MV-4-11 (cell line): ENCODE measurements around the gene PAFAH2.

Experiments used
- DNase-seq: peaks from one replicate; lab custom pipeline; 2025; lab: John Stamatoyannopoulos, UW

Gene PAFAH2

GRCh38 chr1:25929016-25929415 is 68.8 kb downstream of the PAFAH2 start:
- DNase-seq = no peak

- DNase-seq = peak; percentile 44
These were observed 70.2 kb downstream of the PAFAH2 start for GRCh38 chr1:25927521-25928265.

- DNase-seq = no peak
These were observed 70.9 kb downstream of the PAFAH2 start for GRCh38 chr1:25926731-25927496.

GRCh38 chr1:25924454-25924853 is 73.4 kb downstream of the PAFAH2 start:
- DNase-seq = peak; percentile 29

DNA sequence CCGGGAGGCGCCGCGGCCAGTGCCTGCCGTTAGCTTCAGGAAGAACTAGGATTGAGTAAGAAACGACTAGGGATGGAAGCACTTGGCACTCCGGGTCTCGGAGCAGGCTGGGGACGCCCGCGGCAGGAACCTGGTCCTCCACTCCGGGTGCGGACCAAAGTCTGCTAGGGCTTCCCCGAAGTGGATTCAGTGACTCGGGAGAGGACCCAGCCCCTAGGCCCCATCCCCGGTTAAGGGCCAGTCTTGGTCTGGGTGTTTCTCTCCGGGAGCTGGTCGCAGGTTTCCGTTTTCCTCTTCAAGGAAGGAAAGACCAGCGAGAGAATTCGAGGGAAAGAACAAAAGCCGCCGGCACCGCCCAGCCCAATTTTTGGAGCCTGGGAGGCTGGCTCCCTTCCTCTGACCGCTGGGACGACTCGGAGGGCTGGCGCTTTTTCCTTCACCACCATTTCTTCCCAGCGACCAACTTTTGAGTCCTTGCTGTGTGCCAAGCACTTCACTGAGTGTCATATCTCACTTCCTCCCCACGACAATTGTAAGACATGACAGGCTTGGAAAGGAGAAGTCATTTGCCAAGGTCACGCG is 74.8 kb downstream of the PAFAH2 start:
- DNase-seq = peak; percentile 68

DNA sequence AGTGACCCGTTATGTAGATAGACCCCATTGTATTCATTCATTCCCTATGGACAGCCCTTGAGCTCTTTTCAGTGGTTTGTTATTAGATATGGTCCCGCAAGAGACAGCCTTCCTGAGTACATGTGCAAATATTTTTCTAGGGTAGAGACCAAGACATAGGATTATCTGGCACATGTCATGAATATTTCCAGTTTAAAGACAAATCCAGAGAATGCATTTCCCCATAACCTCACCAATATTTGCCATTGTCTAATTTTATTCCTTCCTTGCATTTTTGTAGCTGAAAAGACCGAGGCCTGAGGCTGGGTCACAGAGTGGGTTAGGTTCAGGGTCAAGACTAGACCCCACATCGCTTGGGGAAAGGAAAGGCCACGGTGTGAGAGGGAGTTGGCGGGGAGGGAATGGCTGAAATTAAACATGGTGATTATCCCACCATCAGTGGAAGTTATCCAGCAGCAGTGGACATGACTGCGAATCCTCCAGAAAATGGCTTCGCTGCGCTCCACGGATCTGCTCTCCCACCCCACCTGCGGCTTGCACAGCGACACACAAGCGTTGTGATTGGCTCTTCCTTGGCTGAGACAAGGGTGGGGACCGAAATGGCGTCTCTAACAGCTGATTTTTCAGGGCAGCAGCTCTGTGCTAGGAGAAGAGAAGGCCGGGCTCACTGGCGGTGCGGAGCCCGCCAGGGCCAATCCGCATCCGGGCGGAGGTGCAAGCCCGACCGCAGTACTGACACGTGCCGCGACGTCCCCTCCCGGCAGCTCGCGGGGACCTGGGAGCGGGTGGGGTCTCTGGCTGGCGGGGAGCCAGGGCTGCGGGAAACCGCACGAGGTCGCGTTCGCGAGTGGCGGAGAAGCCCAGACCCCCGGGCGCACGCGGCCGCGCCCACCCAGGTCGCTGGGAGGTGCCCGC is 75.5 kb downstream of the PAFAH2 start:
- DNase-seq = peak; percentile 66

GRCh38 chr1:25918615-25919014 is 79.2 kb downstream of the PAFAH2 start:
- no peak for DNase-seq

- no peak for DNase-seq
These were observed 79.9 kb downstream of the PAFAH2 start for GRCh38 chr1:25917996-25918395.

- no peak for DNase-seq
These were observed 81.4 kb downstream of the PAFAH2 start for GRCh38 chr1:25916460-25916859.

DNA sequence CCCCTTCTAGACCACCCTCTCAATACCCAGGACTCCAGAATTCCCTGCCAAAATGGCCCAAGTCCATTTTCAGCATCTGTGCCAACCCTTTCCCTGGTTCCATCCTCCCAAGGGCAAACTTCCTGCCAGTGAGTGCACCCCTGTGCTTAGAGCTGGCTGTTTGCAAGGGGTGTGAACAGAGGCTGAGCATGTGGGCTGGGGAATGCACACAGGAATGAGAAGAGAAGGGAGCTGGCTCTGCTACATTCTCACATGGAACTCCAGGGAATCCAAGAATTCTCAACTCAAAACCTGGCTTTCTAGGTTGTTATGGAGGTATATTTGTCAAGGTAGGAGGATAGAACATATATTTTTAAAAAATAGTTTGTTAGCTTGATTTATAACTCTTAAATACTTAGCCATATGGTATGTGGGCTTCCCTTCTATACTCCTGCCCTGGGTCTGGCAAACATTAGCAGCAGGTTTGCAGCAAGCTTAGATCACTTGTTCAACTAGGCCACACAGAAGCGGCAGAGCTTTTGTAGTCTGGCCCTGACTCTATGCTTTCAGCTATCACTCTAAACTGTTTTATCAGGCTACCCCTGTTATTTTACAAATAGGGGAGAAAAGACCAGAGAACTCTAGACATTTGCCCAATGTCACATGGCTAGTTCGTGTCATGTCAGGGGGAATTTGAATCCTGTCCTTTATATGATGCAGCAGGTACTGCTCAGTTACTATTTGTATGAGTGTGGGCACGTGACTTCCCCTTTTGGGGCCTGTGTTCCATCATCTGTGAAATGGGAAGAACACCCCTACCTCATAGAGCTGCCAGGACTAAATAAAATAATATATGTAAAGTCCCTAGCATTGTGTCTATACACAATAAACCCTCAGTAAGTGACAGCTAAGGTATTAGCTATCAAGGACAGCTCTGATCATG is 83.5 kb downstream of the PAFAH2 start:
- no peak for DNase-seq

DNA sequence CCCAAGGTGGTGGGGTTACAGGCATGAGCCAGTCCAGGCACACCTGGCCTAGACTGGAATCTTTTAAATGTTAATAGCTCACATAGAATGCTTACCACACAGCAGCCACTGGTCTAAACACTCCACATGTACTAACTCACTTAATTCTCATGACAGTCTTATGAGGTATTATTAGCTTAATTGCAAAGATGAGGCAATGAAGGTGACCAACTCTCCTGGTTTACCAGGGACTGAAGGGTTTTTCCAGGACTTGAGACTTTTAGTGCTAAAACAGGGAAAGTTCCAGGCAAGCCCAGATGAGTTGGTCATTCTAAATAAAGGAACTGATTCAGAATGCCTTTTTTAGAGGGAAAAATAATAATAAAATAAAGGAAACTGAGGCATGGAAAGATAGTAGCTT is 84.7 kb downstream of the PAFAH2 start:
- no peak for DNase-seq

- DNase-seq = no peak
These were observed 85.6 kb downstream of the PAFAH2 start for GRCh38 chr1:25912076-25912831.

- no peak for DNase-seq
These were observed 86.7 kb downstream of the PAFAH2 start for GRCh38 chr1:25911162-25911561.
